ENCODE measurements around the gene IRX3. TPM values are rescaled to one million over a fixed set of nuclear protein-coding genes. Genes with fewer than 3 reads are reported as not detected.

Gene IRX3
- total and polyA plus RNA-seq, 10 of the 15 experiments (the other 5 are each of a cell fraction or from before 2014, with no cell fraction given), result 0.05 TPM; not detected in 9

DNA sequence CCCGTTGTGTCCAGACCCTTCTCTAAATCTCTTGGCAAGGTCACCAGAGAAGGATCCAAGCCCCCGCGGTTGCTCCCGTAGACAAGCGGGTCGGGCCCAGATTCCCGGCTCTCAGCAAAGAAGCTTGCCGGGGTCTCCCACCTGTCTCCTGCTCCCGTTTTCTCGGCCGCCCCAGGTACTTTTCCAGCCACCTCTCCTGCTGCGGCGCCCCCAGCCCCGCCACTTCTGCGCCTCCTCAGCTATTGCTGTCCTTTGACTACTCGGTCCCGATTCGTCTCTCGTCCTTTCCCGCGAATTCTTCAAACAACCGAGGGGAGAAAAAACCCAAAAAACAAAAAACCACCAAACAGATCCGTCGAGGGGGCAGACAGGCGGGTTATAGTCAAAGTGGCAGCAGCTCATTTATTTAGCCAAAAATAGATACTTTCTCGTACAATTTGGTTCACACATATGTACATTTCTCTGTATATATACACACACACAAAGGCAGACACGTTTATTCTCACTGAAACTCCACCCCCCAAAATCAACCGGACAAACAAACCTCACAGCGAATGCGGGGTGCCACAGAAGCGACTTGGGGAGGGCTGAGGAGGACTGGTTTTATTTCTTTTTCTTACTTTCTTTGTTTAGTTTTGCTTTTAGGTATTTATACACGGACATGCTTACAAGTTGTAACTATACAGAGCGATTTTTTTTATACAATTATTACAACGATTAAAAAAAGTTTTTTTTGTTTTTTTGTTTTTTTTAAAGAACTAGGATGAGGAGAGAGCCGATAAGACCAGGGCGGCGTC lies 3.5 kb downstream of the IRX3 start:
- Histone ChIP-seq H3K4me2 (ENCODE audit: control insufficient read depth, insufficient read depth) (no peak overlapping the region), H4K20me1 (ENCODE audit: control insufficient read depth, insufficient read depth) (no peaks in the 10 kb centered on the region), H2AFZ (ENCODE audit: control insufficient read depth, low read depth, low read length) (no peak overlapping the region), H3K79me2 (ENCODE audit: control insufficient read depth, insufficient read depth, low read length) (no peaks in the 10 kb centered on the region), H3K9ac (ENCODE audit: control insufficient read depth, insufficient read depth, low read length) (no peak overlapping the region), H3K36me3 (ENCODE audit: control insufficient read depth in 2 of 2, insufficient read depth in 2 of 2, low read length in 1 of 2) (no peaks in the 10 kb centered on the region), H3K9me3 (replicated peaks; ENCODE audit: control insufficient read depth, insufficient read depth, low read length) (no peaks in the 10 kb centered on the region; the same call in 2 of the 3 replicates), H3K4me1 (ENCODE audit: control insufficient read depth, insufficient read depth, low read length) (no peaks in the 10 kb centered on the region), H3K27ac (ENCODE audit: control insufficient read depth, insufficient read depth) (no peak overlapping the region), H3K27me3 (replicated peaks in 1 of 2; ENCODE audit: control insufficient read depth in 2 of 2, insufficient read depth in 2 of 2, low read length in 1 of 2) (peaks cover 7 to 11% of the 10 kb centered on the region in 2 experiments), H3K4me3 (no peak overlapping the region)
- CTCF ChIA-PET, result interaction anchor here (0.8 kb wide), 1 partner anchor 90 kb away, joined by 3 read pairs; no protein-coding TSS in a partner anchor
- intact Hi-C loops (cut with micrococcal nuclease; ENCODE audit: unreplicated experiment) (loop anchor here (10.0 kb wide), 1 partner anchor 508 kb away; no protein-coding TSS in a partner anchor), in situ Hi-C loops (cut with MboI) (no loop called here)
- SMC1A ChIA-PET (ENCODE audit: uncharacterized antibody, unreplicated experiment), result interaction anchor here (0.9 kb wide), 1 partner anchor 739 kb away, joined by 3 read pairs; no protein-coding TSS in a partner anchor
- no peak for FAIRE-seq
- POLR2A ChIA-PET, result no interaction called here
- RAD21 ChIA-PET (ENCODE audit: unreplicated experiment), result no interaction called here
- no peak for TF ChIP-seq CBFB (IDR thresholded peaks at IDR 0.05; ENCODE audit: low read depth)
- peak; percentile 50 for TF ChIP-seq SUZ12 (IDR thresholded peaks at IDR 0.05; ENCODE audit: unreplicated experiment)
- TF ChIP-seq, protein P1, sequence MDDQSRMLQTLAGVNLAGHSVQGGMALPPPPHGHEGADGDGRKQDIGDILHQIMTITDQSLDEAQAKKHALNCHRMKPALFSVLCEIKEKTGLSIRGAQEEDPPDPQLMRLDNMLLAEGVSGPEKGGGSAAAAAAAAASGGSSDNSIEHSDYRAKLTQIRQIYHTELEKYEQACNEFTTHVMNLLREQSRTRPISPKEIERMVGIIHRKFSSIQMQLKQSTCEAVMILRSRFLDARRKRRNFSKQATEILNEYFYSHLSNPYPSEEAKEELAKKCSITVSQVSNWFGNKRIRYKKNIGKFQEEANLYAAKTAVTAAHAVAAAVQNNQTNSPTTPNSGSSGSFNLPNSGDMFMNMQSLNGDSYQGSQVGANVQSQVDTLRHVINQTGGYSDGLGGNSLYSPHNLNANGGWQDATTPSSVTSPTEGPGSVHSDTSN (IDR thresholded peaks at IDR 0.05; ENCODE audit: insufficient replicate concordance, low read depth, low read length), result no peak
- no peak for TF ChIP-seq FOXK2 (IDR thresholded peaks at IDR 0.05)
- TF ChIP-seq, protein P2, sequence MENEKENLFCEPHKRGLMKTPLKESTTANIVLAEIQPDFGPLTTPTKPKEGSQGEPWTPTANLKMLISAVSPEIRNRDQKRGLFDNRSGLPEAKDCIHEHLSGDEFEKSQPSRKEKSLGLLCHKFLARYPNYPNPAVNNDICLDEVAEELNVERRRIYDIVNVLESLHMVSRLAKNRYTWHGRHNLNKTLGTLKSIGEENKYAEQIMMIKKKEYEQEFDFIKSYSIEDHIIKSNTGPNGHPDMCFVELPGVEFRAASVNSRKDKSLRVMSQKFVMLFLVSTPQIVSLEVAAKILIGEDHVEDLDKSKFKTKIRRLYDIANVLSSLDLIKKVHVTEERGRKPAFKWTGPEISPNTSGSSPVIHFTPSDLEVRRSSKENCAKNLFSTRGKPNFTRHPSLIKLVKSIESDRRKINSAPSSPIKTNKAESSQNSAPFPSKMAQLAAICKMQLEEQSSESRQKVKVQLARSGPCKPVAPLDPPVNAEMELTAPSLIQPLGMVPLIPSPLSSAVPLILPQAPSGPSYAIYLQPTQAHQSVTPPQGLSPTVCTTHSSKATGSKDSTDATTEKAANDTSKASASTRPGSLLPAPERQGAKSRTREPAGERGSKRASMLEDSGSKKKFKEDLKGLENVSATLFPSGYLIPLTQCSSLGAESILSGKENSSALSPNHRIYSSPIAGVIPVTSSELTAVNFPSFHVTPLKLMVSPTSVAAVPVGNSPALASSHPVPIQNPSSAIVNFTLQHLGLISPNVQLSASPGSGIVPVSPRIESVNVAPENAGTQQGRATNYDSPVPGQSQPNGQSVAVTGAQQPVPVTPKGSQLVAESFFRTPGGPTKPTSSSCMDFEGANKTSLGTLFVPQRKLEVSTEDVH (IDR thresholded peaks at IDR 0.05; ENCODE audit: low read depth, partially characterized antibody), result no peak
- no peak for TF ChIP-seq ZNF207 (IDR thresholded peaks at IDR 0.05; ENCODE audit: borderline replicate concordance)
- 28% methylated on average over 37 of the region's 37 CpGs for WGBS (ENCODE audit: insufficient coverage, insufficient replicate concordance, low lambda C conversion rate, missing lambda C conversion rate)
- BruUV-seq (replicated peaks), result no TSS peak
- no peak for ATAC-seq
- DNase-seq (ENCODE audit: low read depth, low spot score), result no peak

All from GM12878 (cell line).